Thymus (tissue), 11 donors: ENCODE data around the gene ZBTB3. TPM values are rescaled to one million over a fixed set of nuclear protein-coding genes. Genes with fewer than 3 reads are reported as not detected.
"Not testable (repeated sequence)": the region's sequence is repeated elsewhere in the genome, so short reads cannot be mapped to it uniquely, and the experiment has no call there.

Experiments used
- DNase-seq, 9 donors: peaks; one replicate each; pipeline ENCODE4 v3.0.0-alpha.2; 2013; ENCODE audit warnings: low spot score in 9 of 9, low read depth in 6 of 9, missing footprints in 1 of 9
- H3K27ac ChIP-seq, 2 donors: one replicate each; pipeline ENCODE4 v1.5.1; 2013; ENCODE audit warnings: control low read depth in 1 of 2, low read depth in 1 of 2, low read length in 1 of 2, mild to moderate bottlenecking in 1 of 2, moderate library complexity in 1 of 2
- H3K27me3 ChIP-seq, 2 donors: one replicate each; pipeline ENCODE4 v1.5.1; 2013; ENCODE audit warnings: low read length in 1 of 2; ENCODE audit not compliant: control insufficient read depth in 2 of 2, insufficient read depth in 1 of 2
- H3K36me3 ChIP-seq, 2 donors: one replicate each; pipeline ENCODE4 v1.5.1; 2013; ENCODE audit warnings: low read length in 1 of 2, mild to moderate bottlenecking in 1 of 2, moderate library complexity in 1 of 2; ENCODE audit not compliant: control insufficient read depth in 2 of 2, insufficient read depth in 2 of 2
- H3K4me1 ChIP-seq, 2 donors: one replicate each; pipeline ENCODE4 v1.5.1; 2013; ENCODE audit warnings: low read length in 2 of 2; ENCODE audit not compliant: control insufficient read depth in 2 of 2, insufficient read depth in 2 of 2
- H3K4me3 ChIP-seq, 2 donors: one replicate each; pipeline ENCODE4 v1.5.1; 2013; ENCODE audit warnings: low read length in 2 of 2, control low read depth in 1 of 2, mild to moderate bottlenecking in 1 of 2
- H3K9me3 ChIP-seq, 2 donors: one replicate each; pipeline ENCODE4 v1.5.1; 2013; ENCODE audit warnings: low read length in 1 of 2, mild to moderate bottlenecking in 1 of 2; ENCODE audit not compliant: control insufficient read depth in 2 of 2, insufficient read depth in 1 of 2
- WGBS: extraction: QIAGEN DNeasy Blood & Tissue Kit; methylation state at CpG from one replicate; pipeline ENCODE4 v1.1.7; 2013; 5-methylcytosine and 5-hydroxymethylcytosine counted together
- polyA plus RNA-seq: library from polyadenylated mRNA; stranded (reverse); fragments of 200-250 nt; gene quantifications from one replicate; pipeline ENCODE4 v1.2.3, GENCODE V29; 2013
- total RNA-seq: library from RNA; stranded (reverse); fragments of 120-200 nt; gene quantifications from one replicate; pipeline ENCODE4 v1.2.4, GENCODE V29; 2013
- donor health status: healthy.

ZBTB3 gene
- total and polyA plus RNA-seq, 2 donors = 7.7 to 8.9 TPM

- H3K4me1 ChIP-seq = peaks cover 0 to 3% of the 10 kb centered on the region in 2 donors
- H3K27ac ChIP-seq = no peak overlapping the region
- no peaks in the 10 kb centered on the region for H3K27me3 ChIP-seq
- H3K4me3 ChIP-seq = no peak overlapping the region
- no peaks in the 10 kb centered on the region for H3K9me3 ChIP-seq
- 96% methylated on average over 9 of the region's 9 CpGs for WGBS
- H3K36me3 ChIP-seq = peaks cover 19 to 22% of the 10 kb centered on the region in 2 donors
- DNase-seq = no peak
Observed at GRCh38 chr11:62747475-62748160, 6.3 kb downstream of the ZBTB3 start.

DNA sequence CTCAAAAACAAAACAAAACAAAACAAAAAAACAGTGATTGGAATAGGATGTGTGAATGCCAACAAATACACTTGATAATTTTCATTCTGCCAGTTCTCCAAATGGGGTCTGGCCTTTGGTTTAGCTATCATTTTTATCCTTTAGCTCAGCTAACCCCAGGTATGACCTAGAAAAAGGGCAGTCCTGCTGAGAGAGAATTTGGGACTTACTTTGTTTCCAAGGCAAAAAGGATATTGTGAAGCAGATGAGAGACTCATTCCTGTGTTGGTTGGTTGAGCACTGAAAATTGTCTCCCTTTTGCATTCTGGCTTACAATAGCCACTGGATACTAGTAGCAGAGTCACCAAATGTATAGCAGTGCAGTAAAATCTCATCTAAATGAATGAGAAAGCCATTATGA, 16.8 kb downstream of the ZBTB3 start:
- Histone ChIP-seq H3K27me3 (no peaks in the 10 kb centered on the region), H3K9me3 (no peaks in the 10 kb centered on the region)

DNA sequence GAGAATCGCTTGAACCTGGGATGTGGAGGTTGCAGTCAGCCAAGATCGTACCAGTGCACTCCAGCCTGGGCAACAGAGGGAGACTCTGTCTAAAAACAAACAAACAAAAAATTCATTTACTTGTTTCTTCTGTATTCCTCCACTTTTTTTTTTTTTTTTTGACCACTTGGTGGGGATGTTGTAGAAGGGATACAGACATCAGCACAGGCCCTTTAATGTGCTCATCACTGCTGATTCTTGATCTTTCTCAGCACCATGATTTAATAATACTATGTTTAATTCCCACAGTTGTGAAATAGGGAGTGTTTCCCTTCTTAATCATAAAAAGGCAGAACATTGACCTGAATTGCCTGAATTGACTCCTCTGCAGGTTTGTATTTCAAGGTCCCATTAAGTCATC, 21.1 kb downstream of the ZBTB3 start:
- H3K27me3 ChIP-seq = no peaks in the 10 kb centered on the region
- peak in 1 of 9 donors; percentile 49 for DNase-seq
- peaks cover 7 to 18% of the 10 kb centered on the region in 2 donors for H3K4me1 ChIP-seq
- no peaks in the 10 kb centered on the region for H3K9me3 ChIP-seq
- H3K4me3 ChIP-seq = no peak overlapping the region
- 87% methylated on average over 2 of the region's 2 CpGs for WGBS
- H3K27ac ChIP-seq = no peak overlapping the region
- H3K36me3 ChIP-seq = peaks cover 32 to 55% of the 10 kb centered on the region in 2 donors

More for the DNA sequence above, 16.8 kb downstream of the ZBTB3 start:
- H3K4me1 ChIP-seq = no peaks in the 10 kb centered on the region
- DNase-seq = no peak
- no peak overlapping the region for H3K27ac ChIP-seq
- H3K36me3 ChIP-seq = peaks cover 56 to 67% of the 10 kb centered on the region in 2 donors
- H3K4me3 ChIP-seq = no peak overlapping the region

- Histone ChIP-seq H3K36me3 (peaks cover 15 to 38% of the 10 kb centered on the region in 2 donors), H3K4me1 (peaks cover 9 to 25% of the 10 kb centered on the region in 2 donors)
- not testable (repeated sequence) for H3K9me3 ChIP-seq, DNase-seq, H3K27me3 ChIP-seq, H3K4me3 ChIP-seq, H3K27ac ChIP-seq
- WGBS = 95% methylated on average over 14 of the region's 14 CpGs
Observed at GRCh38 chr11:62730076-62730475, 23.9 kb downstream of the ZBTB3 start.

- WGBS = under 1% methylated on average over 29 of the region's 29 CpGs
- Histone ChIP-seq H3K36me3 (peaks cover 16 to 44% of the 10 kb centered on the region in 2 donors), H3K4me1 (peaks cover 13 to 29% of the 10 kb centered on the region in 2 donors)
Observed at GRCh38 chr11:62728171-62728988, 25.6 kb downstream of the ZBTB3 start, which contains the start of gene TTC9C. Gene TTC9C, plus strand, starts transcription at chr11:62728486. Its CDS starts 363 bp downstream, at chr11:62728849.

GRCh38 chr11:62727872-62728170, 26.1 kb downstream of the ZBTB3 start:
- peak overlapping the region; percentile 65 to 78 for H3K4me3 ChIP-seq
- H3K36me3 ChIP-seq = peaks cover 18 to 44% of the 10 kb centered on the region in 2 donors
- H3K27me3 ChIP-seq = no peaks in the 10 kb centered on the region
- H3K4me1 ChIP-seq = peaks cover 13 to 29% of the 10 kb centered on the region in 2 donors
- under 1% methylated on average over 20 of the region's 20 CpGs for WGBS
- H3K9me3 ChIP-seq = no peaks in the 10 kb centered on the region
- H3K27ac ChIP-seq = peak overlapping the region; percentile 99 to 100
- DNase-seq = peak in 6 of 9 donors; percentile 92 to 99 (median 96)

More at GRCh38 chr11:62728171-62728988, 25.6 kb downstream of the ZBTB3 start, which contains the start of gene TTC9C:
- no peaks in the 10 kb centered on the region for H3K9me3 ChIP-seq
- no peaks in the 10 kb centered on the region for H3K27me3 ChIP-seq
- peak within 1 kb of the TSS; percentile 65 to 78 for H3K4me3 ChIP-seq
- DNase-seq = peak; percentile 77 to 95 (median 86)
- H3K27ac ChIP-seq = peak within 1 kb of the TSS; percentile 99 to 100

DNA sequence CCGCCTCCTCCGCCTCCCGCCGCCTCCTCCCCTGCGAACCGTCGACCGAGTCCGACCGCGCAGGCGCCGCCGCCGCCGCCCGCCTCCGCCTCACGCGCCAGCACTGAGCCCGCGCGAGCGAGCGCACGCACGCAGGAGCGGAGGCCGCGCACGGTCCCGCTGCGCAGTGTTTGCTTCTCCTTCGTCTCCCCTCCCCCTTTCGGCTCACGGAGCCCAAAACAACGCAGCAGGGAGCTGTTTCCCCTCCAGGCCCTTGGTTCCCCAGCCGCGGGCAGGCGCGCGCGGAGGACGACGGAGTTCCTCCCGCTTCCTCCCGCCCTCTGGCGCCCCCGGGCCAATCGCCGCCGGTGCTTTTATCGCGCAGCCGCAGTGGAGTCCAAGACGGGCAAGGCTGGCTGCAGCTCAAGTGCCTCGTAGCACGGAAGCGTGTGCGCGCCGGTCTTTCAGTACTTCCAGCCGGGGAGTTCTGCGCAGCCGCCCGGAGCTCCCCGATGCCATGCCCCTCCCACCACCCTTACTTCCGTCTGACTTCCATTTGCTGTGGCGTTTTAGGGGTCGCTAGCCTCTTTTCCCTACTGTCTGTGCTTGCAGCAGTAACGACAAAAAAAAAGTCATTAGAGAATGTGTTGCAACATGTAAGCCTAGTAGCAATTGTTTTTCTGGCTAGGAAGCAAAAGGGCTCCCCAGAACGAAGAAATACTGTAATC, 26.6 kb downstream of the ZBTB3 start, which contains the start of gene HNRNPUL2:
TSS of gene HNRNPUL2 (minus strand) at position 293 of the 707 bp plus-strand sequence. CDS start 301 bp downstream, outside the sequence.
- WGBS = under 1% methylated on average over 72 of the region's 72 CpGs
- peak within 1 kb of the TSS; percentile 99 to 100 for H3K27ac ChIP-seq
- peak; percentile 97 to 100 (median 98) for DNase-seq
- peak within 1 kb of the TSS; percentile 65 to 78 for H3K4me3 ChIP-seq
- H3K36me3 ChIP-seq = peaks cover 23 to 48% of the 10 kb centered on the region in 2 donors
- peaks cover 13 to 29% of the 10 kb centered on the region in 2 donors for H3K4me1 ChIP-seq
- no peaks in the 10 kb centered on the region for H3K9me3 ChIP-seq
- no peaks in the 10 kb centered on the region for H3K27me3 ChIP-seq

DNA sequence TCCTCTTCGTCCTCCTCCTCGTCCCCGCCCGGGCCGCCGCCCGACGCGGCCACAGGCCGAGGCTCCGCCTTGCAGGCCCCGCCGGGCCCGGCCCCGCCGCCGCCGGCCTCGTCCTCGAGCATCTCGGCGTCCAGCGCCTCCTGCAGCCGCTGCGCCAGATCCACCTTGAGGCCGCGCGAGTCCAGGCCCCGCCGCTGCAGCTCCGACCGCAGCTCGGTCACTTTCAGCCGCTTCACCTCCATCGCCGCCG, 27.1 kb downstream of the ZBTB3 start:
- H3K36me3 ChIP-seq = peaks cover 28 to 53% of the 10 kb centered on the region in 2 donors
- peak overlapping the region; percentile 65 to 78 for H3K4me3 ChIP-seq
- H3K4me1 ChIP-seq = peaks cover 13 to 29% of the 10 kb centered on the region in 2 donors
- under 1% methylated on average over 37 of the region's 37 CpGs for WGBS
- peak in 1 of 9 donors; percentile 17 for DNase-seq
- H3K27me3 ChIP-seq = no peaks in the 10 kb centered on the region
- peak overlapping the region; percentile 99 to 100 for H3K27ac ChIP-seq
- no peaks in the 10 kb centered on the region for H3K9me3 ChIP-seq
